HG03135 (cell line): ENCODE results near the gene STEAP1.
A peak's percentile ranks its signal among the peaks of the same experiment; 100 is the strongest.
"Not testable (repeated sequence)": the region's sequence is repeated elsewhere in the genome, so short reads cannot be mapped to it uniquely, and the experiment has no call there.

Experiments used
- ATAC-seq: cut with Tn5 transposase; IDR thresholded peaks from one replicate; pipeline ENCODE4 v1.9.1; 2021; ENCODE audit warnings: mild to moderate bottlenecking, moderate library complexity; ENCODE audit not compliant: unreplicated experiment

STEAP1 gene

DNA sequence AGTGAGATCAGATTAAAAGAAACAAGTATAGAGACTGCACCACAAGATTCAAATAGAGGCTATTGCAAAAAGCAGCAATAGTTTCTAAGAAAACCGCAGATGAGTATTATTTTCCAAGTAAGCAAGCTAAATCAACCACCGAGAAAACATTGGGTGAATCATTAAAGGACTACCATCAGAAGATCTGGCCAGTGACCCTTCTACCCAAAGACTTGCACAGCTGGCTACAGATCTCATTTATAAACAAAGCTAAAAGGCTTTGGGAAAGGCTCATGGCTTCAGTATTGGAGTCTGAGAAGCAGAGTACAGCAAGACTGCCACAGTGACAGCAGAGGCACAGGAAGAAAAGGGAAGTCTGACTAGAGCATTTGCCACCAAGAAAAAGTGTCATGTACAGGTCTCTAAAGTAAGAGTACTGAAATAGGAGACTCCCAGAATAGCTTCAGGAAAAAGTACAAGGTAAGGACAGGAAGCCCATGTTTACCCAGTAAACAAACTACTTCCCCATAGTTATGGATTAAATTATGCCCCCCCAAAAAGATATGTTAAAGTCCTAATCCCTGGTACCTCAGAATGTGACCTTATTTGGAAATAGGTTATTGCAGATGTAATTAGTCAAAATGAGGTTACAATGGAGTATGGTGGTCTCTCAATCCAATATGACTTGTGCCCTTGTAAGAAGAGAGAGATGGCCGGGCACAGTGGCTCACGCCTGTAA is 19.0 kb downstream of the STEAP1 start:
- ATAC-seq: peak; percentile 93

DNA sequence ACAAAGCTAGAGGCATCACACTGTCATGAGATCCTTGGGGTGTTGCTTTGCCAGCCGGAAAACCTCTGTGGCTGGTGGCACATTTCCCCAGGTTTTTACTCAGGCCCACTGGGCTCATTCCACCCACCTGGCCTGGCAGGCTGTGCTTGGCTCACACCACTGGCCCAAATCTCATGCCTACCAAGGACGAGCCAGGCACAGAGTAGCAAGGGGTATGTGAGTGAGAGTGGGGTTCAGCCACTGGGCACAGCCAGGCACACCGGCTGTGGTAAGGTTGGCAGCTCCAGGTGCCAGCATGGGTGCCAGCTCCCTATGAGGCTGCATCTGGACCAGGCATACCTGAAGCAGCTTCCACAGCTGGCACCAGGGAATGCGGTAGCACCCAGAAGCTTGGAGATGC is 21.4 kb downstream of the STEAP1 start:
- ATAC-seq: no peak

- ATAC-seq: no peak
Measured at GRCh38 chr7:90176195-90176594, 21.9 kb downstream of the STEAP1 start.

DNA sequence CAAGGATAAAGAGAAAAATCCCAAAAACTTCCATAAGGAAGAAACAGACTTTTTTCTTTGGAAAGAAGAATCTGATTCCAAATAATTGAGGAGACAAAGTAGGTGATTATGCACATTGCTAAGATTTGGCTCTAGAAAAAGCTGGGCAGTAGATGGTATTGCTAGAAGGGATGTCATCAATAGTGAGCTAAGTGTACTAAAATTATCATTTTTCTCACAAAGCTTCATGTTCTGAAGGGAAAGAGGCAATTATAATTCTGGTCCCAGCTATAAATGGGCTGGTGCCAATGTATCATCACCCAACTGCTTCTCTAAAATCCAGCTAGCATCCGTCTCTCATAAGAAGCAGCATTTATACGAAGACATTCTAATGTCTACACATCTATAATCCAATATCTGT is 23.9 kb downstream of the STEAP1 start:
- no peak for ATAC-seq

- ATAC-seq: peak; percentile 98
Measured at GRCh38 chr7:90178679-90179278, 24.5 kb downstream of the STEAP1 start.

DNA sequence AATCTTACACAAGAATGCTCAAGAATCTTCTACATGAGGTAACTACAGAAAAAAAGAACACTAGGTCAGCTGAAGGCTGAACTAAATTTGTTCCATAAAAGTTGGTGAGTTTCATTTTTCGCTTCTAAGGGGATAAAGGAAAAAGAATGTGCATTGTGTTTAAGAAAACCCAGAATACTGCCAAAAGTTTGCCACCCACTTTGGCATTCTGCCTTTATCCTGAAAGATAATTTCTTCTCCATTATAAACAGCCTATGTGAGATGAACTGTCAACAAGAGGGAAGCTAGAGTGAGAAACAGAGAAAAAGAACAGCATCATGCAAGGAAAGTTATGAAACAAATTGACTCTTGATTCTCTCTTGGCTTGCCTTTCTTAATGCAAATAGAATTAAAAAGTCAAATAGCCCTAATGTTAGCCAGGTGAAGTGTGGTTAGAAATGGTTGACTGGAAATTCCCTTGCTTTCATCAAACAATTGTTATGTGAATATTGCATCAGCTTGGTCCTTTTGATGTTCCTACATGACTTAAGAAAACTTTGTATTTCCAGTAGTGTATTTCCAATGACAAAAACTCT is 25.8 kb downstream of the STEAP1 start:
- no peak for ATAC-seq

DNA sequence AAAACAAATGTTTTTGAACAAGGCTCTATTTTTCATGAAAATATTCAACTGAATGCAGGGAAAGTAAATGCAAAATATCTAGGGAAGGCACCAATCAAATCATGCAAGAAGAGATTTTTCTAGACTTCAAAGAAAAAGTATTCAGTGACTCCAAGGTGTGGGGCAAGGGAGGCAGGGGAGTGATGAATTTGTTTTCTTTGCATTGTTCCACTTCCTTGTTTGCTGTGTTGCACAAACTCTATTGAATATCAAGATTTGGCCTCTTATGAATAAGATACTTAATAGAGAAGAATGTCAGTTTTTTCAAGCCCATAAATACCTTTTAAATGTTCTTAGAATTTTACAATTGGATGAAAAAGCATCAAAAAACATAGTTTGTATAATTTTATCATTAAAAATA is 26.4 kb downstream of the STEAP1 start:
- ATAC-seq: no peak

DNA sequence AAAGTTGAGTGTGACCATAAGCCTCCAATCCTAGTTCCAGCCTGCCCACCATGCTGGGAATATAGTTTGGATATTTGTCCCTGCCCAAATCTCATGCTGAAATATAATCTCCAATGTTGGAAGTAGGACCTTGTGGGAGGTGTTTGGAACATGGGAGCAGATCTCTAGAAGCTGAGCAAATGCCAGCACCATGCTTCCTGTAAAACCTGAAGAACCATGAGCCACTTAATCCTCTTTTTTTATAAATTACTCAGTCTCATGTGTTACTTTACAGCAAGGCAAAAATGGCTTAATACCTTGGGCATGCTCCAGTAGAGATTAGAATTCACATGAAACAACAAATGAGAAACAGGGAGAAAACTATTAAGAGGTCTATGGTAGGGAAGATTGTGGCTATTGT is 27.2 kb downstream of the STEAP1 start:
- no peak for ATAC-seq

DNA sequence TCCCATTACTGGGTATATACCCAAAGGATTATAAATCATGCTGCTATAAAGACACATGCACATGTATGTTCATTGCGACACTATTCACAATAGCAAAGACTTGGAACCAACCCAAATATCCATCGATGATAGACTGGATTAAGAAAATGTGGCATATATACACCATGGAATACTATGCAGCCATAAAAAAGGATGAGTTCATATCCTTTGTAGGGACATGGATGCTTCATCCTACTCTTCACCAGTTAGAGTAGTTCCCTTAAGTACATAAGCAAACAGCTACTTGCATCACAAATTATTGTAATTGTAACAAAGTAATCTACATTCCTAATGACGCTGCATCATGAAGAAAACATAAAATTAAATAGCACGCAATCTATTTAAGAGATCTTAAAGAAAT is 32.0 kb downstream of the STEAP1 start:
- not testable (repeated sequence) for ATAC-seq

DNA sequence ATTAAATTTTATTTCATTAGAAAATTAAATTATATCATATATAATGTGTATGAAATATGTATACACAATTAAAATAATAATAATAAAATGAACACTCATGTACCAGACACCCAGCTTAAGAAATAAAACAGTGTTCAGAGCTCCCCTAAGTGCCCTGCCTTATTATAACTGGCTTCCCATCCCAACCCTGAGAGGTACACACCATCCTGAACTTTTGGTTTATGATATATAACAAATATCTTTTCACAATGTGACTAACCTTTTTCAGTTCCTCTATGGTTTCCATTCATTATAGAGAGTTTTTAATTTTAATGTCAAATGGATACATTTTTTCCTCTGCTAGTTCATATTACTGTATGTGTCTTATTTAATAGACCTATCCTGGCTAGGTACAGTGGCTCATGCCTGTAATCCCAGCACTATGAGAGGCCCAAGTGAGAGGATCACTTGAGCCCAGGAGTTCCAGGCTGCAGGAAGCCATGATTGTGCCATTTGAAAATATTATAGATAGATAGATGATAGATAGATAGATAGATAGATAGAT is 33.3 kb downstream of the STEAP1 start:
- no peak for ATAC-seq

DNA sequence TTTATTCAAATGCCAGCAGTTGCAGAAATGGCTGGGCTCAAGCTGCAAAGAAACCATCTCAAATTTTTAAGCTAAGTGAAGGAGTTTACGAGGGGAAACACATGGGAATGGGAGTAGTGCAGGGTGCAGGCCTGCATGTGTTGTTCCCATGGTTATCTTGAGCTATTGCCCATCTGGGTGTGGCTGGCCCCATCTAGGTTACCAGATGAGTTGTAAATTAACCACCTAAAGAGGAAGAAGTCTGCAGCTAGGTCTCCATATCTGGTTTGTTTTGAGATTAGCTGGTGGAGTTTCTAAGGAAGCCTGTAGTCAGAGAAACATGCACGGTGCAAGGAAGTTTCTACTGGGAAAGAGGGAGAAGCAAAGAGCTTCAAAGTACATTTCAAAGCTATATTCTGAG is 34.0 kb downstream of the STEAP1 start:
- peak; percentile 94 for ATAC-seq

DNA sequence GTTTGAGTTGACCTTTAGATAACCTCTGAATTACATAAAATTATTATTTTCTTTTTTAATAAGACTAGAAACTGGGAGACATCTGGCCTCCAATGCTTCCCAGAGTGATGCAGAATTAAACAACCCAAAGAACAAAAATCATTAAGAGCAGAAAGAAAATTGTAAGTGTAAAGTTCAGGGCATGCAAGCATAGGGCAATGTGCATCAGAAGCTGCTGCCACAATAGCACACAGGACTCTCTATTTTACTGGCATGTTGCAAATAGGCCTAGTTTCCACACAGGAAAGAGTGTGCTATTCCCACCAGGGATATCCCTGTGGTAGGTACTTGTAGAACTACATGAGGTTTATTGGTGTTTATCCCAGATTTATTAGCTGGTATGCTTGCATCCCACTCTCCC is 36.7 kb downstream of the STEAP1 start:
- ATAC-seq: no peak

GRCh38 chr7:90191648-90192047 is 37.4 kb downstream of the STEAP1 start:
- no peak for ATAC-seq

DNA sequence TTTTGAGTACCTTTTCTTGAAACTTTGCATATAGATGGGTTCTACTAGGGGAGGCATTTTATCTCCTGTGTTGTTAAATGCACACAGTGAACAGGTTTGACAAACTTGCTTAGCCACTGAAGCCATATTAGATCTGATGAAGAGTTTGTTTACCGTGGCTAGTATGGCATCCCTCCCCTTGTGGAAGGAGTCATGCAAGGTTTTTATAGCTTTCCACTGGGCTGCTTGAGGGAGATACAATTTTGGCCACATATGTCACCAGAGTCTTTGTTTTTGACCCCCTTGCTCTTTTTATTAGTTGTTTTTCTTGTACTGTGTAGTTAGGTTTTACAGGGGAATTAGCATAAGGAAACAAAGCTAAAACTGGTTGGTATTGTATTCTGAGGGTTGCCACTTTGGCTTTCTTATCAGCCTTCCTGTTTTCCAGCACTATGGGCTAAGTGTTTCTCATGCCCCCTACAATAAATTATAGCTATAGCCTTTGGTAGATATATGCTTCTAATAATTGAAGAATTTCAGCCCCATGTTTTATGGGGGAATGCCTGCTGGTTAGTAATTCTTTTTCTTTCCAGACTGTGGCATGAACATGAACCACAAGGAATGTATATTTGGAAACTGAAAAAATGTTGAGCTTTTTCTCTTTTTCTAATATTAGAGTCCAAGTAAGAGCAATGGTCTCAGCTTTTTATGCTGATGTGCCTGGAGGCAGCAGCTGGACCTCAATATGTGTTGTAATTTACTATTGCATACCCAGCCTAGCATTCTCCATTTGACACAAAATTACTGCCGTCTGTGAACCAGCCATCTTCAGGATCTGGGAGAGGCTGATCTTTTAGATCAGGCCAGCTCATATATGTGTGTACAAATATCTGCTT is 38.8 kb downstream of the STEAP1 start:
- ATAC-seq: no peak

- ATAC-seq: no peak
Measured at GRCh38 chr7:90194911-90195809, 40.9 kb downstream of the STEAP1 start.

GRCh38 chr7:90201500-90202195 is 47.4 kb downstream of the STEAP1 start:
- no peak for ATAC-seq

DNA sequence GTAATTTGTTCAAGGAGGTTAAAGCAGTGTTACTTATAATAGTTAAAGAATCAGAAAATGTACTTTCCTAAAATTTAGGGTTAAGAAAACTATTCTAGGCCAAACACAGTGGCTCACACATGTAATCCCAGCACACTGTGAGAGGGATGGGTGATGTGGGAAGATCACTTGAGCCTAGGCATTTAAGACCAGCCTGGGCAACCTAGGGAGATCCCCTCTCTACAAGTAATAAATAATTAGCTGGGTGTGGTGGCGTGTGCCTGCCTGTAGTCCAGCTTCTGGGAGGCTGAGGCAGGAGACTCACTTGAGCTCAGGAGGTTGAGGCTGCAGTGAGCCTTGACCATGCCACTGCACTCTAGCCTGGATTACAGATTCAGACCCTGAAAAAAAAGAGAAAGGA is 53.7 kb downstream of the STEAP1 start:
- ATAC-seq: no peak

- ATAC-seq: no peak
Measured at GRCh38 chr7:90209776-90210175, 55.5 kb downstream of the STEAP1 start.

GRCh38 chr7:90210475-90210874 is 56.2 kb downstream of the STEAP1 start:
- ATAC-seq: no peak

DNA sequence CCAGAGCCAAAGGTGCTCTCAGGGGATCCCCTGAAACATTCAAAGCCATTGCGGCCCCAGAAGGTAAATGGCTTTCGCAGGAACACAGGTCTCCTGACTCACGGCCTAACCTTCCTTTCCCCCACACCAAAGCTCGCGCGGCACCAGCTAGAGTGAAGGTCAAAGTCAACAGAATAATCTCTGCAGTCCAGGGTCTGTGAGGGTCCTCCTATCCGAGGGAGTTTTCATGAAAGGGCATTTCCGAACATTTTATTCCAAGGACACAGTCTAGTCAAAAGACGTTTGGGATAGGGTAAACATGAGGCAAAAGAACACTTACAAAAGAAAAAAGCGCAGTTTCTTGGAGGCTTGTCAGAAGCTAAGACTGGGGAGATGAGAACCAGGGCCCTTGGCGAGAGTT is 56.7 kb downstream of the STEAP1 start:
- peak; percentile 26 for ATAC-seq
